8988T (cell line): ENCODE data around the gene RNF144A.

Experiments used
- DNase-seq: peaks from one replicate; pipeline ENCODE4 v3.0.0; 2011

The RNF144A gene

GRCh38 chr2:6909431-6910385 lies 7.5 kb upstream of the RNF144A start:
- no peak for DNase-seq

GRCh38 chr2:6911721-6912120 lies 5.5 kb upstream of the RNF144A start:
- DNase-seq: no peak

DNA sequence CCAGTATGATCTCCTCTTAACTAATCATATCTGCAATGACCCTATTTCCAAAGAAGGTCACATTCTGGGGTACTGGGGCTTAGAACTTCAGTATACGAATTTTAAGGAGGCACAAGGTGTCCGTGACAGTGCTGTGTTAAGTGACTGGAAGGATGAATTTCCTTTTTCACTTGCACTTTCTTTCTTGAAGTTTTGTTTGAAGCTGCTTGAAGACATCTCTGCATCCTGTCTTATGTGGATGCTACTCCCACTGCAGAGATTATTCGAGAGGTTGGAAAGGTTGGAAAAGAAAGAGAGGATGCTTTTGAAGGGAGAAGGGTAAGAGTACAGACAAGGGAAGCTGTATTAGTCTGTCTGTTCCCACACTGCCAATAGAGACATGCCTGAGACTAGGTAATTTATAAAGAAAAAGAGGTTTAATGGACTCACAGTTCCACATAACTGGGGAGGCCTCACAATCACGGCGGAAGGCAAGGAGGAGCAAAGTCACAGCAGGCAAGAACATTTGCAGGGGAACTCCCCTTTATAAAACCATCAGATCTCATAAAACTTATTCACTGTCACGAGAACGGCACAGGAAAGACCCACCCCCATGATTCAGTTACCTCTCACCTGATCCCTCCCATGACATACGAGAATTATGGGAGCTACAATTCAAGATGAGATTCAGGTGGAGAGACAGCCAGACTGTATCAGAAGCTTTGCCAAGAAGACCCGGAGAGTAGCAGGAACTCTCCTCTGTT lies 3.6 kb upstream of the RNF144A start:
- no peak for DNase-seq

- no peak for DNase-seq
These were observed 2.4 kb upstream of the RNF144A start for GRCh38 chr2:6914828-6915227.

DNA sequence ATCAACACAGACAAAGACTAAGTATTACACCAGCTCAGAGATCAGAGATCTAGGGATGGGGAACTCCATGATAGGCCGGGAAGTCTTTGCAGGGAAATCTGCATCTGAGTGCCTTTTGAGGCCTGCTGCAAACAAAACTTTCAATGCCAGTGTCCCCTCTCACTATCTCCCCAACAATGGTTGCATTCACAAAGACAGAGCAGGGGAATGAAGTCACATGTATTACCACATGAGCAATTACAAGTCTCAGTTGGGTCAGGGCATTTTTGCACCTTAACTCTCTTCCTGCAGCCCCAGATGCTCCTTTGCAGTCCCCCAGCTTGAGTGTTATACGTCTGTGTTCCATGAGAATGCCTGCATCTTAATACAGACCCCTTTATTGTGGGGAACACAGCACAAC lies 1.8 kb upstream of the RNF144A start:
- no peak for DNase-seq

DNA sequence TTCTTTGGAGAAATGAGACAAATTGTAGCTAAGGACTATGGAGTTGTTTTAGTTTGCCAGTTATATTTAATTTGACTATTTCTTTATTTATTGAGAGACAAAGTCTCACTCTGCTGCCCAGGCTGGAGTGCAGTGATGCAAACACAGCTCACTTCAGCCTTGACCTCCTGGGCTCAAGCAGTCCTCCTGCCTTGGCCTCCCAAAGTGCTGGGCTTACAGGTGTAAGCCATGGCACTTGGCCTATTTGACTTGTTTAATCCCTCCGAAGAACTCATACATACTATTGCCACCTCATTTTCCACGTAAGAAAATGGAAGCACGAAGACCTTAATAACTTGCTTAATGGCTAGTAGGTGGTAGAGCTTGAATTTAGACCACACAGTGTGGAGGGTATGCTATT lies 988 bp upstream of the RNF144A start:
- DNase-seq: no peak

DNA sequence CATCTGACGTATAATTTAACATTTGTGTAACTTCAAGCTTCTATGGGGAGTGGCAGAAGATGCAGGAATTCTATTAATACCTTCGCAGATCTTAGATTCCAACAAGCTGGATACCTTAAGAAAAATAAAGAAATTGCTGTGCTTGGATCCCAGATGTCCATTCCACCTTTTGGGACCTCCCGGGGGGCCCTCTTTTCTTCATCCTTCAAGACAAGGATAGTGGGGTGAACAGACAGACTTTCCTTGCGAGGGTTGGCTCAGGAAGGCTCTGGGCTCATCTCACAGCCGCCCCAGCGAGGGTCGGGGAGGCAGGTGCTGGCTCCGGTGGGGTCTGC lies 509 bp upstream of the RNF144A start:
- no peak for DNase-seq

- no peak for DNase-seq
These were observed 679 bp downstream of the RNF144A start for GRCh38 chr2:6917761-6918421.

- DNase-seq: no peak
These were observed 2.9 kb downstream of the RNF144A start for GRCh38 chr2:6919901-6920742.

DNA sequence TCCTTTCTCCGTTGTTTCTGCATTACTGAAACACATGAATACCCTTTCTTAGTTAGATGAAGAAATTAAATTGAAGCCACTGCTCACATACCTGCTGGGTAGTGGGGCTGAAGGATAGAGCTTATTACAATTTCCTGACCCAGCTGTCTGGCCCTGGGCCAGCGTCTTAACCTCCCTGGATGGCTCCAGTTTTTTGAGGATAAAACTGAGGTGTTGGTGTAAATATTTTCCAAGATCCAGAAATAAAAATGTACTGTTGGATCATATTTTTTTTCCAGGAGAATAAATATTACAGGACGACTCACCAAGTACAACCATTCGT lies 3.5 kb downstream of the RNF144A start:
- DNase-seq: no peak

GRCh38 chr2:6921321-6921922 lies 4.2 kb downstream of the RNF144A start:
- no peak for DNase-seq

DNA sequence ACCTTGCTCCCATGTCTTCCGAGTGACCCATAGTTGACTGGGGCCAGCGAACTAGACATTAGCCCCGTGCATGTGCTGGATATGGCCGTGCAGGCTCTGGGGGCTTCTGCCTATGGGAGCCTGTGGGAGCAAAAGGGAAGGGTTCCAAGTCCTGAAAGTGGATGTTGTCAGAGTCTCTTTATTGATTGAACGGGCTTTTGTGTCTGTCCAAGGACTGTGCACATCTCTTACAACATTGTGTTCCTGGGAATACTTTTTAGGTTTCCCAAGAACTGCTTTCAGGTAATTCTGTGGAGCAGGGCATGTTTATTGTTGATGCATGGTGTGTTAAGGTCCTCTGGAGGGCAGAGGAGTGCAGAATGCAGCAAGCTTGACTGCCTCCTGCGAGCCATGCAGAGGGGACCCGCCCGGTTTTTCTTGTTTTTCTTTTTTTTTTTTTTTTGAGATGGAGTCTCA lies 5.0 kb downstream of the RNF144A start:
- DNase-seq: no peak

DNA sequence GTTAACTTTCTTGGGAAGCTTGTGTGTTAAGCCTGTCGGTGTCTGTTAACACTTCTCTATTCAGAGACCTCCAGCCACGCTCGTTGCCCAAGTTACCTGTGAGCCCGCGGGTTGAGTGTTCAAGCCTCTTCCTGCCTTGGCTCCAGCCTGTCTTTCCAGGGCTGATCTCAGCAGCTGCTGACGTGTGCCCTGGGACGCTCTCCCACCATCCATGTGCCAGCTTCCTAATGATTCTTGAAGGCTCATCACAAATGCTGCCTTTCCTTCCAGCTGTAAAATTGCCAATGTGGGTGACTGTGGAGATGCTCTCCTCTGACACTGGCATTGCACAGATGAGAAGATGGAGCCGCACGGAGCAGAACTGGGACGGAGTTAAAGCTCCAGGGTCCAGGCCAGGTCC lies 6.1 kb downstream of the RNF144A start:
- no peak for DNase-seq

DNA sequence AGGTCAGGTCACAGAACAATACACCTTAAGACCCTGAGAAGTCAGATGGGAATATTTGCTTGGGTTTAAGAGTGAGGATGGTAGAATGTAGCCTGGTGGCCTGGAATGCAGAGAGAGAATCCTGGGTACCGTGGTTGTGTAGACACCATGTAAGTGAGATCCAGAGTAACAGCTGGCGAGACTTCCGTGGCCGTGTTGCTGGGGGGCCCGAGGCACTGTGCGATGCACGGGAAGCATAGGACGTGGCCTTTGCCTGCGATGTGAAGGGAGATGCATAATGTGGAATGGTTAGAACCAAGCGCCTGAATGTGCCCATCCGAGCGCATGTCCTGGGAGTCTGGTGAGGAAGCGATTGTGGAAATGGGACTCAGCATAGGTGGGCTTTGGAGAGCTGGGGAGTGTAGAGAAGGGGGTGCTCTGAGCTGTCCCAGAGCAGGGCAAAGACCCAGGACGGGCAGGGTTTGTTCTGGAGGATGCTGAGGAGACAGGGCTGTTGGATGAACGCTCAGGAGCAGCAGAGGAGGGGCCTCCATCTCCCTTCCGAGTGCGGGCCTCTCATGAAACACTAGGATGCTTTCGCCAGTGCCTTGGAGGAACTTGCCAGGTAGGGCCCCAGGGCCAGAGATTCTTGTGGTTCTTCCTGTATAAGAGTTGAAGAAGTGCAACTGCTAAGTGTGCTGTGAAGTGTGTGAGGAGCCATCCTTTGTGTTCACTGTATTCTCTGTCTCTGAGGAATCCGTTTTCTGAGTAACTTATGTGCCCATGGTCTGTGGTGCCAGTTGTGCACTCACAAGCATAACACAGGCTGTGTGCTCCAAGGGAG lies 7.1 kb downstream of the RNF144A start:
- DNase-seq: no peak

GRCh38 chr2:6924924-6925409 lies 7.8 kb downstream of the RNF144A start:
- no peak for DNase-seq

GRCh38 chr2:6926071-6926732 lies 9.0 kb downstream of the RNF144A start:
- no peak for DNase-seq

- no peak for DNase-seq
These were observed 10.0 kb downstream of the RNF144A start for GRCh38 chr2:6927186-6927585.

DNA sequence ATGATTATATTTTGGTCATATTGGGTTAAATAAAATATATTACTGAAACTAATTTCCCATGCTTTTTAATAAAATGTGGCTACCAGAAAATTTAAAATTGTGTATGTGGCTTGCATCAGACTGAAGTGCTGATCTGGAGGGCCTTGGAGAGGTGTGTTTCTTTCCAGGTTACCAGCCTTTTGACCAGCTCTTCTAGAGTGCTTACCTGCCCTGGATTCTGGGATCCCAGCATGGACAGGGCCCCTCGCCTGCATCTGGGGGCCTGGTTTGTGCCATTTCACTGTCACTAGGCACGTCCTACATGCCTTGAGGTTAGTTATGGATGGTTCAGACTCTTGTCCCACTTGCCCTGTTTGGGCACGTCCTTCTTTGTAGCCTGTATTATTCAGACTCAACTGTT lies 10.5 kb downstream of the RNF144A start:
- no peak for DNase-seq

GRCh38 chr2:6928452-6928851 lies 11.2 kb downstream of the RNF144A start:
- DNase-seq: no peak

DNA sequence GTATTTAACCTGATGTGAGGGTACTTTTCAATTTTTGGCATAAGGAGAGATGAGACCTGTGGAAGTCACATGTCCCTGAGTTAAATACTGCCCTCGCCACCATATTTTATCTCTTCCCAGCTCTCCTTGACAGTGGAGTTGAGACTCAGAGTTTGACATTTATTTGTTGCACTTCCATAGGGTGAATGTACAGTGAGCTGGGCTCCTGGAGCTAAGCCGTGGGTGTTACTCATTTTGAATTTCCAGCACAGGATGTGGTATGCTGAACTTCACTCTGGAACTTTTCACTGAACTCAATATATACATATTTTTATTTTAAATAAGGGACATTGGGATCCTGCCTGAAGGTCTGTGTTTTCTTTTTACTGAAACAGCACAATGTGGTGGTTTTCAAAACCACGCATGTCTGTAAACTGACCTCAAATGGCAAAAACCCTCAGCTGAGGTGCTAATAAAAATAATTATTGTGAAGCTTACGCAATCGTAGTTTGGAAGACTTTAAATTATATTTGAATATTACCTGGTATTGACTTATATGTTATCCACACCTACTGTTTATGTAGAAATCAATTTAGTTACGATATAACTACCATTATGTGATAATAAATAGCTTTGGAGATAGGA lies 12.1 kb downstream of the RNF144A start:
- DNase-seq: no peak
